IMR-90 (cell line): ENCODE data around the gene PSMG1. TPM values are rescaled to one million over a fixed set of nuclear protein-coding genes. Genes with fewer than 3 reads are reported as not detected.

ENCODE experiments used
- ATAC-seq: fragments of 200-7000 bp; cut with Tn5 transposase; 2 replicates; pipeline ENCODE4 v1.9.1; 2020; ENCODE audit warnings: low read depth, mild to moderate bottlenecking, moderate library complexity
- BruUV-seq: library from RNA; stranded (reverse); fragments of 400-500 nt; replicated peaks from 2 replicates; lab custom pipeline; 2021; lab: Mats Ljungman, UMichigan
- CTCF ChIA-PET: fragments of 300-600 bp; formaldehyde crosslinking; extraction: SDS; loops from one replicate; lab custom pipeline; 2021; ENCODE audit warnings: antibody characterized with exemption; lab: Yijun Ruan, JAX
- POLR2A ChIA-PET: fragments of 300-600 bp; sonication (Branson Sonifier 250); formaldehyde crosslinking; loops from one replicate; lab custom pipeline; 2022; ENCODE audit warnings: antibody characterized with exemption; ENCODE audit not compliant: unreplicated experiment; lab: Charles Lee
- DNase-seq: peaks from one replicate; pipeline ENCODE4 v3.0.0; 2013
- H2AFZ ChIP-seq: replicated peaks from 2 replicates; pipeline ENCODE3; 2013; ENCODE audit warnings: low read length, mild to moderate bottlenecking; ENCODE audit not compliant: poor library complexity
- H2AK5ac ChIP-seq: 2 replicates; pipeline ENCODE4 v1.6.1; 2013; ENCODE audit warnings: low read depth, low read length, inconsistent platforms
- H2AK9ac ChIP-seq: replicated peaks from 2 replicates; pipeline ENCODE3; 2013; ENCODE audit warnings: mild to moderate bottlenecking, low read depth, low read length, moderate library complexity; ENCODE audit not compliant: poor library complexity
- H2BK120ac ChIP-seq: 2 replicates; pipeline ENCODE4 v1.6.1; 2013; ENCODE audit warnings: low read depth, low read length, inconsistent platforms
- H2BK15ac ChIP-seq: 3 replicates; pipeline ENCODE4 v1.6.1; 2013; ENCODE audit warnings: low read depth, low read length, inconsistent platforms
- H2BK20ac ChIP-seq: 2 replicates; pipeline ENCODE4 v1.6.1; 2013; ENCODE audit warnings: low read depth, mild to moderate bottlenecking, inconsistent platforms, low read length, moderate library complexity
- H2BK5ac ChIP-seq: 2 replicates; pipeline ENCODE4 v1.6.1; 2013; ENCODE audit warnings: mild to moderate bottlenecking, low read depth, low read length, inconsistent platforms; ENCODE audit not compliant: poor library complexity, severe bottlenecking
- H3K14ac ChIP-seq: replicated peaks from 2 replicates; pipeline ENCODE4 v1.6.1; 2013; ENCODE audit warnings: low read depth, low read length, inconsistent platforms
- H3K18ac ChIP-seq: 2 replicates; pipeline ENCODE4 v1.6.1; 2013; ENCODE audit warnings: low read depth, low read length, control low read depth
- H3K23ac ChIP-seq: 2 replicates; pipeline ENCODE4 v1.6.1; 2013; ENCODE audit warnings: low read depth, low read length, inconsistent platforms
- H3K27ac ChIP-seq: 2 replicates; pipeline ENCODE4 v1.5.1; 2013; ENCODE audit warnings: mild to moderate bottlenecking, control low read depth, low read length; ENCODE audit not compliant: insufficient read depth
- H3K27me3 ChIP-seq: 2 replicates; pipeline ENCODE4 v1.6.1; 2013; ENCODE audit warnings: low read length; ENCODE audit not compliant: control insufficient read depth, insufficient read depth
- H3K36me3 ChIP-seq: 2 replicates; pipeline ENCODE4 v1.6.1; 2013; ENCODE audit warnings: low read length, mixed read lengths; ENCODE audit not compliant: control insufficient read depth, insufficient read depth
- H3K4ac ChIP-seq: 2 replicates; pipeline ENCODE4 v1.6.1; 2013; ENCODE audit warnings: low read depth, low read length, inconsistent platforms
- H3K4me1 ChIP-seq: 2 replicates; pipeline ENCODE4 v1.6.1; 2013; ENCODE audit warnings: low read length, mixed read lengths; ENCODE audit not compliant: control insufficient read depth, insufficient read depth
- H3K4me2 ChIP-seq: 2 replicates; pipeline ENCODE4 v1.6.1; 2013; ENCODE audit warnings: low read depth, mild to moderate bottlenecking, control low read depth, low read length, moderate library complexity
- H3K4me3 ChIP-seq: 2 replicates; pipeline ENCODE4 v1.5.1; 2013; ENCODE audit warnings: low read depth, mild to moderate bottlenecking, control low read depth, low read length, moderate library complexity; ENCODE audit not compliant: insufficient read depth
- H3K56ac ChIP-seq: 2 replicates; pipeline ENCODE4 v1.6.1; 2013; ENCODE audit warnings: low read length, inconsistent platforms; ENCODE audit not compliant: insufficient read depth; ENCODE audit errors: extremely low read depth
- H3K79me1 ChIP-seq, 2 experiments: 2 replicates each; pipeline ENCODE4 v1.6.1; 2013; ENCODE audit warnings: low read length in 2 of 2, inconsistent platforms in 1 of 2, low read depth in 1 of 2
- H3K9ac ChIP-seq: 2 replicates; pipeline ENCODE4 v1.6.1; 2013; ENCODE audit warnings: low read depth, low read length, control low read depth
- H3K9me1 ChIP-seq: 2 replicates; pipeline ENCODE4 v1.6.1; 2013; ENCODE audit warnings: low read length, inconsistent platforms; ENCODE audit not compliant: insufficient read depth
- H3K9me3 ChIP-seq: 2 replicates; pipeline ENCODE4 v1.6.1; 2013; ENCODE audit warnings: low read length; ENCODE audit not compliant: control insufficient read depth, insufficient read depth
- H4K20me1 ChIP-seq: 2 replicates; pipeline ENCODE4 v1.6.1; 2013; ENCODE audit warnings: low read length, inconsistent platforms; ENCODE audit not compliant: insufficient read depth
- H4K5ac ChIP-seq: 2 replicates; pipeline ENCODE4 v1.6.1; 2013; ENCODE audit warnings: mild to moderate bottlenecking, low read depth, low read length, control low read depth
- H4K8ac ChIP-seq, 2 experiments: 2 replicates each; pipeline ENCODE4 v1.6.1; 2013; ENCODE audit warnings: low read depth in 2 of 2, low read length in 2 of 2, control low read depth in 1 of 2, inconsistent platforms in 1 of 2
- H4K91ac ChIP-seq: 2 replicates; pipeline ENCODE4 v1.6.1; 2013; ENCODE audit warnings: low read depth, low read length, inconsistent platforms; ENCODE audit not compliant: insufficient read depth
- BHLHE40 ChIP-seq: fragments of 150-350 bp; IDR thresholded peaks from 2 replicates; pipeline ENCODE4 v1.6.1; 2016; ENCODE audit warnings: mild to moderate bottlenecking, low read depth, low read length
- CEBPB ChIP-seq: IDR thresholded peaks from 2 replicates; pipeline ENCODE4 v1.6.1; 2012; ENCODE audit warnings: low read depth, low read length, improper control_type of control experiment
- CHD1 ChIP-seq: IDR thresholded peaks from 2 replicates; pipeline ENCODE4 v1.6.1; 2012; ENCODE audit warnings: low read depth, low read length, improper control_type of control experiment
- CTCF ChIP-seq: conservative IDR thresholded peaks from 2 replicates; pipeline ENCODE4 v1.5.1; 2012; ENCODE audit warnings: mild to moderate bottlenecking, low read depth, low read length, improper control_type of control experiment
- FOS ChIP-seq: fragments of 150-350 bp; IDR thresholded peaks from 2 replicates; pipeline ENCODE4 v1.6.1; 2016; ENCODE audit warnings: low read depth, low read length
- MAZ ChIP-seq: IDR thresholded peaks from 2 replicates; pipeline ENCODE4 v1.6.1; 2012; ENCODE audit warnings: low read depth, mild to moderate bottlenecking, low read length, improper control_type of control experiment, moderate library complexity, borderline replicate concordance
- NFE2L2 ChIP-seq: fragments of 150-350 bp; IDR thresholded peaks from 2 replicates; pipeline ENCODE4 v1.6.1; 2016; ENCODE audit warnings: low read depth, mild to moderate bottlenecking, low read length
- RAD21 ChIP-seq: IDR thresholded peaks from 2 replicates; pipeline ENCODE4 v1.6.1; 2012; ENCODE audit warnings: low read length, improper control_type of control experiment
- RCOR1 ChIP-seq: IDR thresholded peaks from 2 replicates; pipeline ENCODE4 v1.6.1; 2012; ENCODE audit warnings: mild to moderate bottlenecking, low read length, improper control_type of control experiment; ENCODE audit not compliant: insufficient replicate concordance
- RFX5 ChIP-seq: IDR thresholded peaks from 2 replicates; pipeline ENCODE4 v1.8.0; 2012; ENCODE audit warnings: low read depth, mild to moderate bottlenecking, low read length, moderate library complexity
- SMC3 ChIP-seq: fragments of 150-350 bp; IDR thresholded peaks from 2 replicates; pipeline ENCODE4 v1.6.1; 2016; ENCODE audit warnings: low read depth, mild to moderate bottlenecking, antibody characterized with exemption, low read length, moderate library complexity
- WGBS, 2 experiments: methylation state at CpG; one replicate each; pipeline versions ENCODE4 v1.1.5 to v1.1.7; 2013; ENCODE audit warnings: missing lambda C conversion rate in 2 of 2; ENCODE audit not compliant: insufficient read length in 1 of 2; ENCODE audit errors: extremely low coverage in 2 of 2; 5-methylcytosine and 5-hydroxymethylcytosine counted together
- dilution Hi-C: fragments of 300-500 bp; cut with HindIII; formaldehyde crosslinking; loops from one replicate; pipeline ENCODE4 v1.14.3; 2018; ENCODE audit warnings: low sequenced_read_pairs; ENCODE audit not compliant: unreplicated experiment
- in situ Hi-C: fragments of 300-500 bp; cut with MboI; formaldehyde crosslinking; loops from 3 replicates; pipeline ENCODE4 v1.14.3; 2019; ENCODE audit warnings: low sequenced_read_pairs, inconsistent platforms, mixed read lengths
- intact Hi-C: fragments of 100-400 bp; cut with micrococcal nuclease; formaldehyde crosslinking; loops from 2 replicates; pipeline ENCODE4 v1.10.0; 2022
- polyA plus RNA-seq, 3 experiments: library from polyadenylated mRNA; depleted of rRNA; stranded (reverse); fragments of >200 nt; gene quantifications; 2 replicates each; pipeline ENCODE4 v1.2.3, GENCODE V29; 2012; ENCODE audit warnings: low replicate concordance in 1 of 3
- total RNA-seq: library from RNA; depleted of rRNA; stranded (reverse); fragments of >200 nt; gene quantifications from 2 replicates; pipeline ENCODE4 v1.2.3, GENCODE V29; 2012
- TF ChIP-seq, protein P1 (sequence below): fragments of 150-350 bp; IDR thresholded peaks from 2 replicates; pipeline ENCODE4 v1.6.1; 2017; ENCODE audit warnings: mild to moderate bottlenecking, antibody characterized with exemption, low read length, low read depth
- TF ChIP-seq, protein P2 (sequence below): fragments of 150-350 bp; IDR thresholded peaks from 2 replicates; pipeline ENCODE4 v1.6.1; 2016; ENCODE audit warnings: low read depth, mild to moderate bottlenecking, low read length, moderate library complexity, borderline replicate concordance

Gene PSMG1
- total and polyA plus RNA-seq, 2 of the 4 experiments (the other 2 are of a cell fraction) = 37.8 to 45.4 TPM

DNA sequence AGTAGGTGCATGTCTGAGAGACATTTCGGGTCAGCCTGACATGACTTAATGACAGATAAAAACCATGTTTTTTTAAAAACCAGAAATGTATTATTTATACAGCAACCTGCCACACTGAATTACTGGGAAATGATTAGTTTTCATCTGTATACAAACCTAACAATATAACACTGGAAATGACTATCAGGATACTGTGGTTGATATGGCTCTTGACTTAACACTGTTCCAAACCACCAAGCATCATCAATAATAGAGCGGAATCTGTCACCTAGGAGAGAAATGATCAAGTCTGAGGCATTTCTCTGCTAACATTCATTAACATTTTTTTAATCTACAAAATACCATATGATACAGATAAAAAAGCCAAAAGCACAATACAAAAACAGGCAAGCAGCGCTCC is 41.7 kb upstream of the PSMG1 start:
- no peak overlapping the region for H4K8ac ChIP-seq
- peaks cover 0 to 7% of the 10 kb centered on the region in 2 experiments; a peak in 2 of 4 replicates for H3K79me1 ChIP-seq
- no peak overlapping the region for H4K5ac ChIP-seq
- H3K27me3 ChIP-seq = no peaks in the 10 kb centered on the region
- no peak overlapping the region for H2AFZ ChIP-seq
- peaks cover 2% of the 10 kb centered on the region; the same call in 1 of the 2 replicates for H3K9me1 ChIP-seq
- H2AK9ac ChIP-seq = no peak overlapping the region
- peaks cover 24% of the 10 kb centered on the region for H3K36me3 ChIP-seq
- in situ Hi-C loops = no loop called here
- CTCF ChIA-PET = no interaction called here
- WGBS, 2 experiments = no CpG with 5 or more reads among the region's 3 CpGs
- H3K4me1 ChIP-seq = no peaks in the 10 kb centered on the region
- intact Hi-C loops = no loop called here
- no peak overlapping the region for H3K14ac ChIP-seq
- H3K18ac ChIP-seq = no peak overlapping the region
- H2BK120ac ChIP-seq = no peak overlapping the region
- H3K27ac ChIP-seq = no peak overlapping the region
- dilution Hi-C loops = no loop called here
- POLR2A ChIA-PET = no interaction called here
- H3K4ac ChIP-seq = no peak overlapping the region
- no peak overlapping the region for H2BK20ac ChIP-seq
- no peak overlapping the region for H3K23ac ChIP-seq
- H3K9ac ChIP-seq = no peak overlapping the region
- H4K91ac ChIP-seq = no peak overlapping the region
- TF ChIP-seq RAD21 (no peak), FOS (no peak), RCOR1 (no peak), RFX5 (no peak), CHD1 (no peak), NFE2L2 (no peak), CTCF (no peak), MAZ (no peak), SMC3 (no peak), BHLHE40 (no peak), CEBPB (no peak)
- TF ChIP-seq, protein P1, sequence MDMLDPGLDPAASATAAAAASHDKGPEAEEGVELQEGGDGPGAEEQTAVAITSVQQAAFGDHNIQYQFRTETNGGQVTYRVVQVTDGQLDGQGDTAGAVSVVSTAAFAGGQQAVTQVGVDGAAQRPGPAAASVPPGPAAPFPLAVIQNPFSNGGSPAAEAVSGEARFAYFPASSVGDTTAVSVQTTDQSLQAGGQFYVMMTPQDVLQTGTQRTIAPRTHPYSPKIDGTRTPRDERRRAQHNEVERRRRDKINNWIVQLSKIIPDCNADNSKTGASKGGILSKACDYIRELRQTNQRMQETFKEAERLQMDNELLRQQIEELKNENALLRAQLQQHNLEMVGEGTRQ = no peak
- TF ChIP-seq, protein P2, sequence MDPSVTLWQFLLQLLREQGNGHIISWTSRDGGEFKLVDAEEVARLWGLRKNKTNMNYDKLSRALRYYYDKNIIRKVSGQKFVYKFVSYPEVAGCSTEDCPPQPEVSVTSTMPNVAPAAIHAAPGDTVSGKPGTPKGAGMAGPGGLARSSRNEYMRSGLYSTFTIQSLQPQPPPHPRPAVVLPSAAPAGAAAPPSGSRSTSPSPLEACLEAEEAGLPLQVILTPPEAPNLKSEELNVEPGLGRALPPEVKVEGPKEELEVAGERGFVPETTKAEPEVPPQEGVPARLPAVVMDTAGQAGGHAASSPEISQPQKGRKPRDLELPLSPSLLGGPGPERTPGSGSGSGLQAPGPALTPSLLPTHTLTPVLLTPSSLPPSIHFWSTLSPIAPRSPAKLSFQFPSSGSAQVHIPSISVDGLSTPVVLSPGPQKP = no peak
- H2BK5ac ChIP-seq = no peak overlapping the region
- H3K9me3 ChIP-seq = no peaks in the 10 kb centered on the region
- H3K4me2 ChIP-seq = no peak overlapping the region
- H4K20me1 ChIP-seq = no peaks in the 10 kb centered on the region
- H3K4me3 ChIP-seq = no peak overlapping the region
- no peak overlapping the region for H3K56ac ChIP-seq
- H2AK5ac ChIP-seq = no peak overlapping the region
- BruUV-seq = no TSS peak
- DNase-seq = no peak
- no peak overlapping the region for H2BK15ac ChIP-seq
- no peak for ATAC-seq
